Activated CD4-positive, alpha-beta memory T cell treated with anti-CD3 and anti-CD28 coated beads for 36 hours (primary cell): Measurements from ENCODE around the gene TTBK2. TPM values are rescaled to one million over a fixed set of nuclear protein-coding genes. Genes with fewer than 3 reads are reported as not detected.
"Not testable (repeated sequence)": the region's sequence is repeated elsewhere in the genome, so short reads cannot be mapped to it uniquely, and the experiment has no call there.

Experiments
- CTCF ChIA-PET: fragments of 350-600 bp; sonication (Branson Sonifier 250); formaldehyde crosslinking; loops from one replicate; lab custom pipeline; 2021; ENCODE audit warnings: antibody characterized with exemption, inconsistent platforms; lab: Charles Lee
- POLR2A ChIA-PET: fragments of 350-600 bp; sonication (Branson Sonifier 250); formaldehyde crosslinking; loops from one replicate; lab custom pipeline; 2021; ENCODE audit warnings: antibody characterized with exemption; lab: Charles Lee
- DNase-seq: peaks from one replicate; pipeline ENCODE4 v3.0.0-alpha.2; 2020
- H3K27ac Mint-ChIP-seq: one replicate; pipeline ENCODE4 v1.8.0; 2021; ENCODE audit warnings: mixed read lengths
- H3K27me3 Mint-ChIP-seq: one replicate; pipeline ENCODE4 v1.8.0; 2021; ENCODE audit warnings: mixed read lengths
- H3K36me3 Mint-ChIP-seq: one replicate; pipeline ENCODE4 v1.8.0; 2021; ENCODE audit warnings: mixed read lengths
- H3K4me1 Mint-ChIP-seq: one replicate; pipeline ENCODE4 v1.8.0; 2021; ENCODE audit warnings: low read depth, mixed read lengths
- H3K4me3 Mint-ChIP-seq: one replicate; pipeline ENCODE4 v1.8.0; 2021; ENCODE audit warnings: mild to moderate bottlenecking, mixed read lengths
- H3K9me3 Mint-ChIP-seq: one replicate; pipeline ENCODE4 v1.8.0; 2021; ENCODE audit warnings: mixed read lengths
- intact Hi-C: fragments of 100-400 bp; cut with micrococcal nuclease; formaldehyde crosslinking; loops from one replicate; pipeline ENCODE4 v1.15.1; 2023
- total RNA-seq, 2 experiments: library from RNA; stranded (reverse); gene quantifications; one replicate each; pipeline ENCODE4 v1.2.3, GENCODE V29; 2021

The TTBK2 gene
- total RNA-seq = 10 to 100 TPM; 12.6 to 13.8 TPM

DNA sequence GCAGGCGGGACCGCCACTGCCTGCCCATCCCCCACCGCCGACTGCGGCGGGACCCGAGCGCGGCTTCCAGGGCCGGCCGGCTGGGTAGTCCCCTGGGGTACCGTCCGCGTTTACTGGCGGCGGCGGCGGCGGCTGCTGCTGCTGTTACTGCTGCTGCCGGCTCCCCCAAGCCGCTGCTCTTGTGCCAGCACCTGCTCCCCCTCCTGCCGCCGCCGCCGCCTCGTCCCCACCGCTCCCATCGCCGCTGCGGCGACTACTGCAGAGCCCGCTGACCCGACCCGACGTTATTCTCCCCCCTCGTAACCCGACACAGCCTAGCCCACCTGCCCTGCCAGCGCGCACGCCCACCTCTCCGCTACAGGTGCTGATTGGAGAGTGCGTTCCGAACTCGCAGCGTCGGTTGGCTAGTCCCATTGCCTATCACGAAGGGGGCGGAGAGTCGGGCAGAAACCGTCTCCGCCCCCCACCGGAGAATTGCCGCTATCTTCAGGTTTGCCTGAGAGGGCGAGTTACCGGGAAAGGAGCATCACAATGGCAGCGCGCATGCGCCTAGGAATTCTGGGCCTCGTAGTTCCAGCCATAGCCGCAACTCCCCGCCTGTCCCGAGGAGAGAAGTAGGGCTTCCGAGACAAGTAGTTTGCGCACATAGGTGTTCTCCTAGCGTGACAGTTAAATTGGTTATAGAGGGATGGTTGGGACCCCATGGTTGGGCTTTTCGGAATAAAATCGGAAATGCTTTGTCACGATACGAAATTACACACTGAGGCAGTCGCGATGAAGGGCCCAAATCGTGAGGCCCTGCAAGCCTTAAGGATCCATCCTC is at the start of gene TTBK2:
TSS of gene TTBK2 (minus strand) at position 260 of the 823 bp plus-strand sequence. CDS start 42,161 bp downstream, outside the sequence.
- Mint-ChIP-seq H3K4me1 (peaks cover 30% of the 10 kb centered on the region), H3K36me3 (peaks cover 5% of the 10 kb centered on the region), H3K27ac (peak within 1 kb of the TSS; percentile 91), H3K9me3 (no peaks in the 10 kb centered on the region), H3K4me3 (peak within 1 kb of the TSS; percentile 99), H3K27me3 (no peaks in the 10 kb centered on the region)
- ChIA-PET CTCF (interaction anchor here (2.2 kb wide), 1 partner anchor 119 kb away, joined by 6 read pairs; no protein-coding TSS in a partner anchor), POLR2A (no interaction called here)
- intact Hi-C loops = loop anchor here (2.0 to 10.0 kb wide), 4 partner anchors 186 to 648 kb away; partner anchors contain the start of genes CDAN1, GANC, SNAP23 and STARD9
- peak; percentile 98 for DNase-seq

DNA sequence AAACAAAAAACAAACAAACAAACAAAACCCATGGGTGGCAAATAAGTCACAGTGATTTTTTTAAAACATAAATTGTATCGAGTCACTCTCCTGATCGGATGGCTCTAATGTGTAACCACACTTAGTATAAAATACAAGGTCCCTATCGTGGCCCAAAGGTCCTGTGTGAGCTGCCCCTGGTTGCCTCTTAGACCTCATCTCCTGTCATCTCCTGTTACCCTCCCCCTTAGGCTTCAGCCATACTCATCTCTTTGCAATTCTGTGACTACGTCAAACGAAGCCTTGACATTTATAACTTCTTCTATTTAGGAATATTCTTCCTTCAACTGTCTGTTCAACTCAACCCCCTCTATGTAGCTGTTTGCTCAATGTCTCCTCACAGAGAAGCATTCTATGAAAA is 43.9 kb upstream of the TTBK2 start:
- ChIA-PET POLR2A (no interaction called here), CTCF (interaction anchor here (1.5 kb wide), 1 partner anchor 8 kb away, joined by 3 read pairs; no protein-coding TSS in a partner anchor)
- no peak overlapping the region for H3K27ac Mint-ChIP-seq
- H3K9me3 Mint-ChIP-seq = no peaks in the 10 kb centered on the region
- intact Hi-C loops = no loop called here
- no peak overlapping the region for H3K4me3 Mint-ChIP-seq
- peaks cover 47% of the 10 kb centered on the region for H3K36me3 Mint-ChIP-seq
- no peak for DNase-seq
- no peaks in the 10 kb centered on the region for H3K27me3 Mint-ChIP-seq
- H3K4me1 Mint-ChIP-seq = no peaks in the 10 kb centered on the region

DNA sequence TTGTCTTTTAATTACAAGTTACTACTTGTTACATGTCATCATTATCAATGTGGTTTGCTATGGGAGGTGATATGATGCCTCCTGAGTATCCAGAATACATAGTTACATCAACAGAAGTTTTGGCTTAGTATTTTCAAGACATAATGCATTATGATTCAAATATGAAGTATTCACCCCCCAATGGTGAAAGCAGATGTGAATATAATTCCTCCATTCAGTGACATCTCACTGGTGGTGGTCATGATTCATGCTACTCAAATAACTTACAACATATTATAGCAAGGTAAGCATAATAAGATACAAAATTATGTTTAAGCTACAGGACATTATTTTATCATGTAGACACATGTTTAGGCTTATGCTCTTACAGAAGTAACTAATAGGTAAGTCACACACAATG is 34.9 kb upstream of the TTBK2 start:
- Mint-ChIP-seq H3K27me3 (no peaks in the 10 kb centered on the region), H3K27ac (no peak overlapping the region), H3K4me1 (peaks cover 7% of the 10 kb centered on the region), H3K36me3 (peaks cover 56% of the 10 kb centered on the region), H3K4me3 (no peak overlapping the region), H3K9me3 (no peaks in the 10 kb centered on the region)
- intact Hi-C loops = no loop called here
- no peak for DNase-seq
- ChIA-PET CTCF (interaction anchor here (1.1 kb wide), 1 partner anchor 10 kb away, joined by 3 read pairs; no protein-coding TSS in a partner anchor), POLR2A (no interaction called here)

DNA sequence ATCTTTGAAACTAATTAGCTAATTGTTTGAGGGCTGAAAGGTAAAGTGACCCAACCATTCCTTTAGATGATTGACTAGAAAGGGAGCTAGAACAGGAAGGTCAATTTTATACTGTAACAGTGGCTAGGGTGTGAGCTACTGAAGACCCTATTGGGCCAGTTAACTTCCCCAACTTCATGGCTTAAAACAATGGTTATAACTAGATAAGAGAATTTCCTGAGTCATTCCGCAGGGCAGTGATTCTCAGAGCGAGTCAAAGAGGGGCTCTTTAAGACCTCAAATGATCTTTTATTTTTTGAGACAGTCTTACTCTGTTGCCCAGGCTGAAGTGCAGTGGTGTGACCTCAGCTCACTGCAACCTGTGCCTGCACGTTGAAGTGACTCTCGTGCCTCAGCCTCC is 33.7 kb upstream of the TTBK2 start:
- H3K9me3 Mint-ChIP-seq = no peaks in the 10 kb centered on the region
- DNase-seq = no peak
- H3K27ac Mint-ChIP-seq = no peak overlapping the region
- H3K4me3 Mint-ChIP-seq = no peak overlapping the region
- ChIA-PET POLR2A (no interaction called here), CTCF (no interaction called here)
- peaks cover 7% of the 10 kb centered on the region for H3K4me1 Mint-ChIP-seq
- no peaks in the 10 kb centered on the region for H3K27me3 Mint-ChIP-seq
- peaks cover 55% of the 10 kb centered on the region for H3K36me3 Mint-ChIP-seq
- intact Hi-C loops = no loop called here

DNA sequence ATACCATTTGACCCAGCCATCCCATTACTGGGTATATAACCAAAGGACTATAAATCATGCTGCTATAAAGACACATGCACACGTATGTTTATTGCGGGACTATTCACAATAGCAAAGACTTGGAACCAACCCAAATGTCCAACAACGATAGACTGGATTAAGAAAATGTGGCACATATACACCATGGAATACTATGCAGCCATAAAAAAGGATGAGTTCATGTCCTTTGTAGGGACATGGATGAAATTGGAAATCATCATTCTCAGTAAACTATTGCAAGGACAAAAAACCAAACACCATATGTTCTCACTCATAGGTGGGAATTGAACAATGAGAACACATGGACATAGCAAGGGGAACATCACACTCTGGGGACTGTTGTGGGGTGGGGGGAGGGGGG is 28.3 kb upstream of the TTBK2 start:
- POLR2A ChIA-PET, intact Hi-C loops, H3K4me1 Mint-ChIP-seq, DNase-seq, H3K9me3 Mint-ChIP-seq, CTCF ChIA-PET, H3K27me3 Mint-ChIP-seq, H3K4me3 Mint-ChIP-seq, H3K27ac Mint-ChIP-seq: not testable (repeated sequence)
- peaks cover 47% of the 10 kb centered on the region for H3K36me3 Mint-ChIP-seq

DNA sequence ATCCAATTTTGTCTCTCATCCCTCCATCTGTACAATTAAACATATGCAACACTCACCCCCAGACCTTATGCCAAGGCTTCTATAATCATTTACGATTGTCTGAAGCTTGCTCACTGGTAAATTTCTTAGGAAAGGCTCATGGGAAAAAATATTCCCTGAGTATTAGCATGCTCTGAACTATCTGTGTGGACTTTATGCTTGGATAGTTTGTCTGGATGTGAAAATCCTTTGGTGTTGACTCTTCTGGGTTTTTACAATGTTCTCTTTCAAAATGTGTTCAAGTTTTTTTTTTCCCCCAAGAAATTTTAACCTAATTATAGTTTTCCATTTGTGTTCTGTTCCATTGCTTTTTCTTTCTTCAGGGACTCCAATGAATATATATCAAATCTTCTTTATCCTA is 19.9 kb upstream of the TTBK2 start:
- POLR2A ChIA-PET = interaction anchor here (0.9 kb wide), 1 partner anchor 70 kb away, joined by 3 read pairs; no protein-coding TSS in a partner anchor

DNA sequence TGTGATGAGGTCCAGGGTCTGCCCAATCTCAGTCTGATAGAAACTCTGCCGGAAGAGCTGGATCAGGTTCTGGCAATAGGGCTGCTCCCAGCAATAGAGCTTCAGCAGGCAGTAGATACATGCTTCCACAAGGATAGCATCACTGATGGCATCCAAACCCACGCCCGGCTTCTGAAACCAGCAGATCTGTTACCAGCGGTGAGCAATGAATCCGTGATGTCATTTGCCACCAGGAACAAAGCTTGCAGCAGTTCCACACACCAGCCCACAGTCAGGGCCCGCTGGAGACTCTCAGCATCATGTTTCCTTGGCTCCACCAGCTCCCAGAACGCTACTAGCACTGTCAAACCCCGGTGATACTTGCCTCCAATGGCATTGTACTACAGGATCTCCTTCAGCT is 19.3 kb upstream of the TTBK2 start:
- DNase-seq = no peak
- H3K4me3 Mint-ChIP-seq = no peak overlapping the region
- H3K27ac Mint-ChIP-seq = no peak overlapping the region
- POLR2A ChIA-PET = interaction anchor here (0.9 kb wide), 1 partner anchor 71 kb away, joined by 3 read pairs; no protein-coding TSS in a partner anchor
- no peaks in the 10 kb centered on the region for H3K9me3 Mint-ChIP-seq
- no peaks in the 10 kb centered on the region for H3K27me3 Mint-ChIP-seq
- intact Hi-C loops = no loop called here
- no peaks in the 10 kb centered on the region for H3K4me1 Mint-ChIP-seq
- CTCF ChIA-PET = interaction anchor here (1.0 kb wide), 1 partner anchor 14 kb away, joined by 3 read pairs; no protein-coding TSS in a partner anchor
- peaks cover 3% of the 10 kb centered on the region for H3K36me3 Mint-ChIP-seq

More for the DNA sequence above, 19.9 kb upstream of the TTBK2 start:
- H3K27ac Mint-ChIP-seq = no peak overlapping the region
- H3K4me1 Mint-ChIP-seq = no peaks in the 10 kb centered on the region
- no peak overlapping the region for H3K4me3 Mint-ChIP-seq
- H3K27me3 Mint-ChIP-seq = no peaks in the 10 kb centered on the region
- CTCF ChIA-PET = no interaction called here
- peaks cover 9% of the 10 kb centered on the region for H3K36me3 Mint-ChIP-seq
- H3K9me3 Mint-ChIP-seq = no peaks in the 10 kb centered on the region
- no peak for DNase-seq
- intact Hi-C loops = no loop called here

DNA sequence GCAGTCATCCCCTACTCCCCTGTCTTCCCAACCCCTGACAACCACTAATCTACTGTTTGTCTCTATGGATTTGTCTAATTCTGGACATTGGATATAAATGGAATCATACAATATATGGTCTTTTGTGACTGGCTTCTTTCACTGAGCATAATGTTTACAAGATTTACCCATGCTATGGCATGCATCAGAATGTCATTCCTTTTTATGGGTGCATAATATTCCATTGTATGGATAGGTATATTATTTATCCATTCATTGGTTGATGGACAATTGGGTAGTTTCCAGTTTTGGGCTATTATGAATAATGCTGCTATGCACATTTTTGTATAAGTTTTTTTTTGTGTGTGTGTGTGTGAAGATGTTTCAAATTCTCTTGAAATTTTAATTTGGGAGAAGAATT is 16.6 kb upstream of the TTBK2 start:
- ChIA-PET CTCF (no interaction called here), POLR2A (no interaction called here)
- DNase-seq = no peak
- Mint-ChIP-seq H3K36me3 (no peaks in the 10 kb centered on the region), H3K4me3 (no peak overlapping the region), H3K9me3 (no peaks in the 10 kb centered on the region), H3K27me3 (no peaks in the 10 kb centered on the region), H3K27ac (no peak overlapping the region), H3K4me1 (no peaks in the 10 kb centered on the region)
- intact Hi-C loops = no loop called here

DNA sequence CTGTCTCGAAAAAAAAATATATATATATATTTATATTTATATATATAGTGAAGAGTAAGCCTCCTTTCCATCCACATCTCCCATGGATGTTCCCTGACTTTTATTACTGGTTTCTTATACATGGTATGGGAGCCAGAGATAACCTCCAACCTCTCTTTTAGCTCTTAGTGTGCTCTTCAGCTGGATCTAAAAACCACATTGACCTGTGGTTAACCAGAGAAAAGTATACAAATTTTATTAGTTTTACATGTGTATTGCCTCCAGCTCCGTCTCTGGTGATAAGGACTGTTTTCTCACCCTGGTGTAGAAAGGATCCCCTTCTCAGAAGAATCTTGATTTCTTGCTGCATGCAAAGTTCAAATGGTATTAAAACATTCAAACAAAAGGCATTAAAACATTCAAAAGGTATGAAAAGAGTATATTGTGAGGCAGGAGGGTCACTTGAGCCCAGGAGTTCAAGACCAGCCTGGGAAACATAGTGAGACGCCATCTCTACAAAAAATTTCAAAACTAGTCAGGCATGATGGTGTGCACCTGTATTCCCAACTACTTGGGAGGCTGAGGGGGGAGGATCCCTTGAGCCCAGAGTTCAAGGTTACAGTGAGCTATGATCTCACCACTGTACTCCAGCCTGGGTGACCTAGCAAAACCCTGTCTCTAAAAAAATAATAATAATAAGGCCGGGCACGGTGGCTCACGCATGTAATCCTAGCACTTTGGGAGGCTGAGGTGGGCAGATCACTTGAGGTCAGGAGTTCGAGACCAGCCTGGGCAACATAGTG is 13.5 kb upstream of the TTBK2 start:
- ChIA-PET POLR2A (no interaction called here), CTCF (no interaction called here)
- Mint-ChIP-seq H3K9me3 (no peaks in the 10 kb centered on the region), H3K27me3 (no peaks in the 10 kb centered on the region), H3K36me3 (no peaks in the 10 kb centered on the region), H3K4me1 (no peaks in the 10 kb centered on the region), H3K27ac (no peak overlapping the region), H3K4me3 (no peak overlapping the region)
- intact Hi-C loops = no loop called here
- no peak for DNase-seq

DNA sequence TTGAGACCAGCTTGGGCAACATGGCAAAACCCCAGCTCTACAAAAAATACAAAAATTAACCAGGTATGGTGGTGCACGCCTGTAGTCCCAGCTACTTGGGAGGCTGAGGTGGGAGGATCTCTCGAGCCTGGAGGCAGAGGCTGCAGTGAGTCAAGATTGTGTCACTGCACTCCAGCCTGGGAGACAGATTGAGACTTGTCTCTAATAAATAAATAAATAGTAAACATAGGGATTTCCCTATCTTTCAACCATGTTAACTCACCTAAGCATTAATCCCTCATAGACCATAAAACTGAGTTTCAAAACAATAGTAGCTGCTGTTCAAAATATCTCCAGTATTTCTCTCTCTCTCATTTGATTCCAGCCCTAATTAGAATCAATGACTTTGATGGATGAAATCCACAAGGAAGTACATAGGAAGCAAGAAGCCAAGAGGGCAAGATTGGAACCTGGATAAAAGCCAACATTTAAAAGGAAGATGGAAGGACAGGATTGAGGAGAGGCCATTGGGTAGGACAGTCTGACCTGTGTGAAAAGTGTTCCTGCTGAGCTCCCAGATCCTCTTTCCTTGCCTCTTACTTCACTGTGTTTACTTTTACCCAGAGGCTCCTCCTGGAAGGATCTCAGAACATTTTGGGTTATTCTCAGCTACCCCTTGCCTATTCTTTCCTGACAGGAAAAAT is 12.4 kb upstream of the TTBK2 start:
- intact Hi-C loops = no loop called here
- POLR2A ChIA-PET = no interaction called here
- CTCF ChIA-PET = no interaction called here
- no peaks in the 10 kb centered on the region for H3K4me1 Mint-ChIP-seq
- H3K9me3 Mint-ChIP-seq = no peaks in the 10 kb centered on the region
- no peak overlapping the region for H3K27ac Mint-ChIP-seq
- DNase-seq = no peak
- H3K27me3 Mint-ChIP-seq = no peaks in the 10 kb centered on the region
- H3K4me3 Mint-ChIP-seq = no peak overlapping the region
- no peaks in the 10 kb centered on the region for H3K36me3 Mint-ChIP-seq

DNA sequence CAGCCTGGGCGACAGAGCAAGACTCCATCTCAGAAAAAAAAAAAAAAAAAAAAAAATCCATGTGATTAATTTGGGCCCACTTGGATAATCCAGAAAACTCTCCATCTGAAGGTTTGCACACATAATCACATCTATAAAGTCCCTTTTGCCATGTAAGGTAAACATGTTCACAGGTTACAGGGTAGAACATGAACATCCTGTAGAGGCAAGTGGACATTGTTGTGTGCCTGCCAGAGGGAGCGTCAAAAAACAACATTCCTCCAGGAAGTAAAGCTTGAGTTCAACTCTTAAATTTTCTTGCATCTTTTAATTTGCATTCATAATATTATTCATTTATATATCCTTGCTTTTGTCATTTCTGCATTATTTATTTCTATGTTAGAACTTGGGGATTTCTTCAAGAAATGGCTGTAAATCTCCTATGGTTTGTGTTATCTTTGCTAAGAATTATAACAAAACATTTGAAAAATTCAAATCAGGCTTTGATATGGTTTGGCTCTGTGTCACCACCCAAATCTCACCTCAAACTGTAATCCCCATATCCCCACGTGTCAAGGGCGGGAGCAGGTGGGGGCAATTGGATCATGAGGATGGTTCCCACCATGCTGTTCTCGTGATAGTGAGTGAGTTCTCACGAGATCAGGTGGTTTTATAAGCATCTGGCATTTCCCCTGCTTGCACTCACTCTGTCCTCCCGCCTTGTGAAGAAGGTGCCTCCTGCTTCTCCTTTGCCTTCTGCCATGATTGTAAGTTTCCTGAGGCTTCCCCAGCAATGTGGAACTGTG is 11.3 kb upstream of the TTBK2 start:
- Mint-ChIP-seq H3K27ac (no peak overlapping the region), H3K27me3 (no peaks in the 10 kb centered on the region), H3K9me3 (no peaks in the 10 kb centered on the region), H3K36me3 (no peaks in the 10 kb centered on the region), H3K4me1 (no peaks in the 10 kb centered on the region), H3K4me3 (no peak overlapping the region)
- ChIA-PET POLR2A (no interaction called here), CTCF (interaction anchor here (0.7 kb wide), 1 partner anchor 47 kb away, joined by 3 read pairs; no protein-coding TSS in a partner anchor)
- intact Hi-C loops = no loop called here
- no peak for DNase-seq
